Stimulated activated CD4-positive, alpha-beta T cell treated with anti-CD3 and anti-CD28 coated beads, TNF-alpha, amount 100 ng/mL, for 4 hours (primary cell): Measurements from ENCODE around the gene MUSK.

ENCODE experiments used
- DNase-seq, 3 experiments: peaks; one replicate each; pipeline ENCODE4 v3.0.0-alpha.2; 2020; ENCODE audit warnings: low read depth in 3 of 3

The MUSK gene

GRCh38 chr9:110668570-110669167, at the start of gene MUSK:
Gene MUSK (plus strand): TSS chr9:110668791. CDS start chr9:110668905, 114 bp downstream.
- DNase-seq = no peak

- no peak for DNase-seq
Measured at GRCh38 chr9:110619831-110620230, 48.8 kb upstream of the MUSK start.

- DNase-seq = no peak
Measured at GRCh38 chr9:110620726-110621125, 47.9 kb upstream of the MUSK start.

GRCh38 chr9:110622368-110622767, 46.2 kb upstream of the MUSK start:
- no peak for DNase-seq

GRCh38 chr9:110623462-110624025, 45.0 kb upstream of the MUSK start:
- DNase-seq = no peak

- DNase-seq = no peak
Measured at GRCh38 chr9:110626101-110626829, 42.3 kb upstream of the MUSK start.

- no peak for DNase-seq
Measured at GRCh38 chr9:110635589-110635988, 33.0 kb upstream of the MUSK start.

GRCh38 chr9:110638381-110638954, 30.1 kb upstream of the MUSK start:
- no peak for DNase-seq

- DNase-seq = no peak
Measured at GRCh38 chr9:110640736-110641135, 27.9 kb upstream of the MUSK start.

GRCh38 chr9:110641293-110641692, 27.3 kb upstream of the MUSK start:
- DNase-seq = no peak

- no peak for DNase-seq
Measured at GRCh38 chr9:110648696-110649095, 19.9 kb upstream of the MUSK start.

GRCh38 chr9:110650261-110650660, 18.3 kb upstream of the MUSK start:
- DNase-seq = no peak

- DNase-seq = no peak
Measured at GRCh38 chr9:110650991-110651411, 17.6 kb upstream of the MUSK start.

GRCh38 chr9:110655754-110656641, 12.6 kb upstream of the MUSK start:
- no peak for DNase-seq

GRCh38 chr9:110659891-110660541, 8.6 kb upstream of the MUSK start:
- DNase-seq = no peak

GRCh38 chr9:110669433-110669832, 842 bp downstream of the MUSK start:
- DNase-seq = no peak

GRCh38 chr9:110671849-110672248, 3.3 kb downstream of the MUSK start:
- DNase-seq = no peak

GRCh38 chr9:110672873-110673510, 4.4 kb downstream of the MUSK start:
- no peak for DNase-seq

- DNase-seq = no peak
Measured at GRCh38 chr9:110687497-110687896, 18.9 kb downstream of the MUSK start.

GRCh38 chr9:110688329-110688728, 19.7 kb downstream of the MUSK start:
- DNase-seq = no peak
